GM19351 (cell line): ENCODE results near the gene PELO.
A peak's percentile ranks its signal among the peaks of the same experiment; 100 is the strongest.
"Not testable (repeated sequence)": the region's sequence is repeated elsewhere in the genome, so short reads cannot be mapped to it uniquely, and the experiment has no call there.

Experiments
- ATAC-seq: cut with Tn5 transposase; IDR thresholded peaks from one replicate; pipeline ENCODE4 v1.9.1; 2021; ENCODE audit warnings: mild to moderate bottlenecking, moderate library complexity; ENCODE audit not compliant: unreplicated experiment

The PELO gene, protein sequence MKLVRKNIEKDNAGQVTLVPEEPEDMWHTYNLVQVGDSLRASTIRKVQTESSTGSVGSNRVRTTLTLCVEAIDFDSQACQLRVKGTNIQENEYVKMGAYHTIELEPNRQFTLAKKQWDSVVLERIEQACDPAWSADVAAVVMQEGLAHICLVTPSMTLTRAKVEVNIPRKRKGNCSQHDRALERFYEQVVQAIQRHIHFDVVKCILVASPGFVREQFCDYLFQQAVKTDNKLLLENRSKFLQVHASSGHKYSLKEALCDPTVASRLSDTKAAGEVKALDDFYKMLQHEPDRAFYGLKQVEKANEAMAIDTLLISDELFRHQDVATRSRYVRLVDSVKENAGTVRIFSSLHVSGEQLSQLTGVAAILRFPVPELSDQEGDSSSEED

DNA sequence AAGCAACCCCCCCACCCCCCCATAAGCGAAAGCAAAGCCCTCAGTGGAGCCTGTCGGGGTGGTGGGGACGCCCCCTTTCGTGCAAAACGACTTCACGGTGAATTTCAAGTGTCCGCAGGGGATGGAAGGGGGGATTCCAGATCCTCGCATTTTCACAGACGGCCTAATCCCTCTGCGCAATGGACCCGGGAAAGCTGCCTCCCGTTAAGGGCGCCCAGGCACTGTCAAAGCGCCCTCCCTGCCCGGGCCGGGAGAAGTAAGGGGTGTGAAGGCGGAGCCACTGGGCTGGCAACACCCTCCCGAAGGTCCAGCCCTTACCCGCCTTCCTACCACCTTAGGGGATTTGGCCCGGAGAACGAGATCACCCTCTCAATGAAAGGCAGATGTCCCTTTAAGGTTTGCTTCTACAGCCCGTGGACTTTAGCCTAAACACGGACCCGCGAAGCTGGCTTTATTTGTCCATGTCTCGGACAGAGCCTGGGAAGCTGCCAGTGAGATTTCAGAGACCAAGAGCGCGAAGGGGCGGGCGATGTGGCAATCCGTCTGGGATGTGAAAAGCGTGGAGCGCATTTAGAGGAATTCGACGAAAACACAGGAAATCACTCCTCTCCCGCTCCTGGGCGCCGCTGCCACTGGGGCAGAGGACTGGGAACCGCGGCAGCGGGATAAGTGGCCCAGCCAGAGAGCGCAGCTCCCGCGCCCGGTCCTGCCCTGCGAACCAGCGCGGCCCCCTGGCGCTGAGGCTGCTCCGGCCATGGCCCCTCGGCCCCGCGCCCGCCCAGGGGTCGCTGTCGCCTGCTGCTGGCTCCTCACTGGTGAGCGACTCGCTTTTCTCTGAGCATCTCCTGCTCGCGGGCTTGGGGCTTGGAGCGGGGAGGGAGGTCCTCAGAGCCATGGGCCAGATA, at the start of gene PELO, which contains the start of gene ITGA1:
PELO (plus strand) TSS at position 317 of the 905 bp plus-strand sequence. CDS start 12,479 bp downstream, outside the sequence.
ITGA1 (plus strand) TSS at position 317 of the 905 bp plus-strand sequence; CDS start at position 755, 438 bp downstream.
- ATAC-seq, result peak; percentile 73

DNA sequence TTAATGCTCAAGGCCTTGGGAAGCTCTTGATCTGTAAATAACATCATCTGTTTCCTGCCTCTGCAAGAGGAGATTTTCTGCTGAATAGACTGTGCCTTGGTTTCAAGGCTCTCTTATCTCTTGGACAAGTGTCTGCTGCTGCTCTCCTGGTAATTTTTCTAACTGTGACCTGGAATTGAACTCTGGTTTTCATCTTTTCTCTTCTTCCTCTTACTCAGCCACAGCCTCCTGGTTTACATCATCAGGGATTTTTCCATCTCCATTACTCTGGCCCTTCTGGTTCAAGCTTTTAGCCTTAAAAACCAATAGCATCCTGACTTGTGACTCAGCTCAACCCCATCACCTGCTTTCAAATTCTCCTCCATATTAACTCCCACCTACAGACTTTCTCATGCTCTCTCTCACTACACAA, 49.6 kb upstream of the PELO start:
- ATAC-seq, result peak; percentile 70

DNA sequence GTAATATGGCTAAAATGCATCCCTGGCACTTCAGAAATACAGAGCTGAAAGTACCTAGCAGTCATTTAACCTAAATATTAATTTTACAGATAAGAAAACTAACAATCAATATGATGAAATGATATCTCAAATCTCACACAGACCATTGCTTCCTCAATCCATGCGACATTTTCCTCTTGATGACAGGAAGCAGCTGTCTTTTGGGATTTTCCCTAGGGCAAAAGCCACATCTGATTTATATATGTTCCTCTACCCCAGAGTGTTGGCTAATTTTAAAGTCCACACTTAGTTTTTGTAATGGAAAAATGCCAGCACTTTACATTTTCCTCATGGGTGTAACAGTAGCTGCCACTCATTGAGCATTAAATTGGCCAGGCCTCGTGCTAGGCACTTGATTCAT, 47.7 kb upstream of the PELO start:
- ATAC-seq, result no peak

DNA sequence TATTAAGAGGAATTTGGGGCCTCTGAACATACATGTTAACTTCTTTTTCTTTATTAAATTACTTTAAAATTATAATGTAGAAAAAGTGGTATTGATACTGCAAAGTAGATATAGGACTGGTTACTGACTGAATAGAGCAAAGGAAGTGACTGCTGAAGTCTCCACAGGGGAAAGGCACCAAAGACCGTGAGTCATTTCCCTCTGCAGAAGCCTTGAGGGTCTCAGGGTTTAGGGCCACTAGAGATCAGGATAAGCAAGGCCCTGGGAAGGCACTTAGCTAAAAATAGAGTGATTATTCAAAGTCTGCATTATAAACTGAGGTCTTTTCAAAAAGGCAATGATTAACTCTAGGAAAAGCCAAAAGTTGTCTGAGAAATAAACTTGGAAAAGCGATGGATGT, 44.7 kb upstream of the PELO start:
- ATAC-seq, result no peak

DNA sequence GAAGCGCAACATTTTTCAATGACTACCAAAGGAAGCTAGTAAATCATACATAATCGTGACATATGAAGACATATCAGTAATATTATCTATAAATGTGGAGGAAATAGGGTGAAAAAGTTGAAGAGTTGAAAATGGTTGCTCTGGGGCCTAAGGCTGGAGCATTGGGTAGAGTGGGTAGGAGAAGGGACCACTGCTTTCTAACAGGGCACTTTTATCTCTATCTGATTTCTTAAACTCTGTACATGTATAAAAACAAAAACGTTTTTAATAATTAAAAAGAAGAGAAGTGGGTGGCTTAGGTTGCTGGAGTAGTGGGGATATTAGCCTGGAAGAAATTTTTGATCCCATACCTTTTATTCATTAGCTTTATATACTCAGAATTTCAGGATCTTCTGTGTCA, 44.2 kb upstream of the PELO start:
- no peak for ATAC-seq

DNA sequence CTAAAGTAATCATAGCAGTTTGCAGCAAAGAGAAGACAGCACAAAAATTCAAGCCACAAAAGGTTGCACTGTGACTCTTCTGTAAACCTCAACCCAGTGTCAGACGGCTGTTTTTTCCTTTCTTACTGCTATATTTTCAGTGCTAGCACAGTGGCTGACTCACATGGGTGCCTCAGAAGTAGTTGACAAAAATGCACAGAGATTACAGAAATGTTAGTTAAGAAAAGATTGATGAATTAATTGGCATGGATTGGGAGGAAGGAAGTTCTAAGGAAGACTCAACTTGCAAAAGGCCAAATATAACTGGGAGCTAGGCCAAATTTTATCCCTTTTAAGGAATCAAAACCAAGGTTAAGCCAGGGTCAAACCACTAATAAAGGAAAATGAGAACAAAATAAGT, 43.7 kb upstream of the PELO start:
- peak; percentile 88 for ATAC-seq

DNA sequence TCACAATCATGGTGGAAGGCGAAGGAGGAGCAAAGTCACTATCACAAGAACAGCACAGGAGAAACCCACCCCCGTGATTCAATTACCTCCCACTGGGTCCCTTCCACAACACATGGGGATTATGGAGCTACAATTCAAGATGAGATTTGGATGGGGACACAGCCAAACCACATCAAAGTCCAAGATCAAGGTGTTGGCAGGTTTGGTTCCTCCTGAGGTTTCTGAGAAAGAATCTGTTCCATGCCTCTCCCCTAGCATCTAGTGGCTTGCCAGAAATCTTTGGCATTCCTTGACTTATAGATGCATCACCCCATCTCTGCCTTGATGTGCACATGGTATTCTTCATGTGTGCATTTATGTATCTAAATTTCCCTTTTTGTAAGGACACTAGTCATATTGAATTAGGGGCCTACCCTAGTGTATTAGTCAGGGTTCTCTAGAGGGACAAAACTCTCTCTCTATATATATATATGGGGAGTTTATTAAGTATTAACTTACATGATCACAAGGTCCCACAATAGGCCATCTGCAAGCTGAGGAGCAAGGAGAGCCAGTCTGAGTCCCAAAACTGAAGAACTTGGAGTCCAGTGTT, 42.8 kb upstream of the PELO start:
- ATAC-seq, result not testable (repeated sequence)

DNA sequence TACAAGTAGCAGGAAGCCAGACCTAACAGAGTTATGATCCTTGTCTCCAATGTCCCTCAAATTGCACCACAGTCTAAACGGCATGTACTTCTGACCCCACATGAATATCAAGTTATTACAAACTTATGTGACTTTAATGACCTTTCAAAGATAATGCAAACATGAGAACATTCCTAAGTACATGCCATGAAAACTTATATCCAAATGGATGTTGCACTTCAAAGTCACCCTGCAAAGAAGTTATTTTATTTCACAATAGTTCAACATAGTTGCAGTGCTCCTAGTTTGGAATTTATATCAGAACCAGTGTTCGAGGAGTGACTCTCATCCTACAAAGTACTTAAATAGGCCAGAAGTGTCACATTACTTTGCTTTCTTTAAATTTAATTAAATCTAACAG, 41.2 kb upstream of the PELO start:
- no peak for ATAC-seq

DNA sequence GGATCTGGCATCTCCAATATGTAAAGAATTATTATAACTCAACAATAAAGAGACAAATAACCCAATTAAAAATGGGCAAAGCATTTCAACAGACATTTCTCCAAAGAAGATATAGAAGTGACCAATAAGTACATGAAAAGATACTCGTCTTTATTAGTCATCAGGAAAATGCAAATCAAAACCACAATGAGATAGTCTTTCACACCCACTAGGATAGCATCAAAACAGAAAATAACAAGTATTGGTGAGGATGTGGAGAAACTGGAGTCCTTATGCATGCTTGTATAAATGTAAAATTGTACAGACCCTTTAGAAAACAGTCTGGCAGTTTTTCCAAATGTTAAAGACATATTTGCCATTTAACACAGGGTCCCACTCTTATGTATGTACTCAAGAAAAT, 39.1 kb upstream of the PELO start:
- peak; percentile 54 for ATAC-seq

DNA sequence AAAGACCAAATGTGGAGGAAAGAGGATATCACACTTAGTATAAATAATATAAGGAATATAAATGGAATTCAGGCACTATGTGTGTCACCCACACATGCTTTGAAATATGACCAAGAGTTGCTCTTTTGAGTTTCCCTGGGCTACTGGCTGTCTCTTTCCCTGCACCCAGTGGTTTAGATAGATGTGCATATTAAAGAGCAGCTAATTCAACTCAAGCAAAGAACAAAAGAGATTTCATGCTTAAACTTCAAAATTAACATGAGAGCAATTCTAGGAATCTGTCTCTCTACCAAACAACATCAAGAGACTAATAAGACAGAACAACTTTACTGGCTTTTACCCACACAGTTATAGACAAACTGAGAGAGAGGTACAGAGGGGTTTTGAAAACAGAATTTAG, 38.0 kb upstream of the PELO start:
- ATAC-seq, result no peak

DNA sequence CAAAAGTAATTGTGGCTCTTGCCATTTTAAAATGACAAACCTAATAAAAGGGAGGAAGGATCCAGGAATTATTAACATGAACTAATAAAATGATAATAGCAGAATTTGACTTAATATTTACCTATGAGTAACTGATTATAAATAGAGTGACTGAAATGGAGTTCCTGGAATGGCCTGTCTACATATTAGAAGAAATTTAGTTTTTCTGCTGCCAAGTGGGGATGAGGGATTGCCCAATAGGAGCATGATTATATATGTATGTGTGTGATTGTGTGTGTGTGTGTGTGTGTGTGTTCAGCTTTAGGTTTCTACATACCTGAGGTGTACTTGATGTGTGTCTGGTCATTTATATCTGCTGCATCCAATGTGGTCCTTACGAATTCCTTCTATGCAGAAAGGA, 36.6 kb upstream of the PELO start:
- no peak for ATAC-seq

DNA sequence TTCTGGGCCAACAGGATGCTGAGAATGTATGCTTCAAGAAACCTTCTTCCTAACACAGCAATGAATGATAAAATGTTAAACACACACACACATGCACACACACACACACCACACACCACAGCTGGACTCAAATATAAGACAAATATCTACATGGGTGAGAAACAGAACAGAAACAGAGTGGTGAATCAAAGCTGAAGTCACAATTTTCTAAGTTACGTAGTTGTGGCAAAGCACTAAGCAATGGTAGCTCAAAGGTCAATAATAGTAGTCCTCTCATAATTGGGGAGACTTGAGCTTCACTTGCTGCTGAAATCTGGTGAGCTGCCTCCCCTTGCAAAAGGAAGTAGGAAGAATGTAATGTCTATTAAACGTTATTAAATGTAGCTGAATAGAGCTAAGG, 33.7 kb upstream of the PELO start:
- ATAC-seq, result peak; percentile 80

DNA sequence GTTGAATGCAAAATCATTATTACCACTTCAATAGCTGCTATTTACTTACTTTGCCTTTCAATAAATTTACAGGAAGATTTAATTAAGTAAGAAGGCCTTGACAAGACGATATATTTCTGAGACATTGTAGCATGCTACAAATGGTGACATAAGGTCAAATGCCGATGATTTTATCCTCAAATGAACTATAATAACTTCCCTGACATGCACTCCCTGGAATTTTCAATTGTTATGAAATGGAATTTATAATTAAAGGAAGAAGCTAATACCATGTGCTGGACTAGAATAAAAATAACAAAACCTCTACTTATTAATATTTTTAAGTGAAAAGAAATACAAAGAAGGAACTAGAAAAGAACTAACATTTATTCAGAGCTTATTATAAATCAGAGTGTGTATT, 30.2 kb upstream of the PELO start:
- ATAC-seq, result no peak

DNA sequence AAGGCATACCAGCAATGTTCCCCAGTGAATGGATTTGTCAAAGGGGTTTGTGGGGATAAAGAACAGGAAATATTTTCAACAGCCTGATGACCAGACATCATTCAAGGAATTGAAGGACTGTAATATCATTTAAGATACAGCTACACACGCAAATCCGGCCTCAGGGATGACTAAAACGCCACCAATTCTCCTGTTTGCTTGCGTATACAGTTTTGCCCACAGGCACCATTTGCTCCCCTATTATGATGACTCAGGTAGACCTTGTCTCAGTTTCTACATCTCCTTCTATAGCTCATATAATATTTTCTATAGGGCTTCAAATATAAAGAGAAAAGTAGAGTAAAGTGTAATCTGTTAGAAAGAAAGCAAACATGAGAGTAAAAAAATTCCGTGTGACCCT, 29.7 kb upstream of the PELO start:
- no peak for ATAC-seq

DNA sequence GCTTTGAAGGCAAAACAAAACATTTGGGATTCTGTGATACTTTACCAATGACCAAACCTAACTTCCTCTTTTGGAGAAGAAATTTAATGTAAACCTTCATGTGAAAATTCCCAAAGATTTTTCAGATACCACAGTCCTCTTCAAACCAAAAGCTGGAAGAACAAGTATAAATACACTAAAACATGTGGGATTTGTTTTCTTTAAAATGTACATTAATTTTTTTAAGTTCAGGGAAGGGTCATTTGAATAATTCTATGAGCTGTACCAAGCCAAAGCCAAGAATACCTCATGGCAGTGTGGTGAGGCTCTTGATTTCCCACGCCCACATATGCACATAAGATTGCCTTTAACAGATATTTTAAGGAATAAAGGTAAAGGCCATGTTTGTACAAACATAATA, 28.4 kb upstream of the PELO start:
- ATAC-seq, result no peak

DNA sequence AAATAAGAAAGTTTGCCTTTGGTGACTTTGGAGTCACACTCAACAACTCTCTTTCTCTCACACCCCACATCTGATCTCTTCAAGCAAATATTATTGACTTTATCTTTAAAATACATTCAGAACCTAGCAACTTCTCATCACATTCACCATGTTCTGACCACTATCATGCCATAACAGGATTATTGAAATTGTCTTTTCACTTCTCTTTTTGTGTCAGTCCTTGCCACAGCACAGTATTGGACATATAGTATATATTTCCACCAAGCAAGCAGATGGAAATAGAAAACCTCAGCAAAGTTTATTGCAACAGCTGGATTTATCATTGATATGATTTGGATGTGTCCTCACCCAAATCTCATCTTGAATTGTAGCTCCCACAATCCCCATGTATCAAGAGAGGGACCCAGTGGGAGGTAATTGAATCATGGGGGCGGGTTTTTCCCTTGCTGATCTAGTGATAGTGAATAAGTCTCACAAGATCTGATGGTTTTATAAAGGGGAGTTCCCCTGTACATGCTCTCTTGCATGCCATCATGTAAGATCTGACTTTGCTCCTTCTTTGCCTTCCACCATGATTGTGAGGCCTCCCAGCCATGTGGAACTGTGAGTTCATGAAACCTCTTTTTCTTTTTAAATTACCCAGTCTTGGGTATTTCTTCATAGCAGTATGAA, 26.9 kb upstream of the PELO start:
- ATAC-seq, result peak; percentile 88

DNA sequence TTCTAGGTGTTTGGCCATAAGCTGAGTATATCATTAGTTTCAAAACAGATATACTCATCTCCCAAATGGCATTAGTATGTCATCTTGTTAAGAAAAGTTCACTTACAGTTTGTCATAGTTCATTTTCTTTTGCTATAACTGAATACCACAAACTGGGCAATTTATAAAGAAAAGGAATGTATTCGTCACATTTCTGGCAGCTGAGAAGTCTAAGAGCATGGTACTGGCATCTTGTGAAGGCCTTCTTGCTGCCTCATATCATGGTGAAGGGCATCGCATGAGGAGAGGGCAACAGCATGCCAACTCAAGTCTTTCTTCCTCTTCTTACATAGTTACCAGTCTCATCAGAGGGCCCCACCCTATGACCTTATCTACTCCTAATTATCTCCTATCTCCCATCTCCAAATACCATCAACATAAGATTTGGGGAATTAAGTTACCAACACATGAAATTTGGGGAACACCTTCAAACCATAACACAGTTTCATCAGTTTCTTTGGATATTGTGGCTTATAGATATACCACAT, 20.4 kb upstream of the PELO start:
- ATAC-seq, result no peak

DNA sequence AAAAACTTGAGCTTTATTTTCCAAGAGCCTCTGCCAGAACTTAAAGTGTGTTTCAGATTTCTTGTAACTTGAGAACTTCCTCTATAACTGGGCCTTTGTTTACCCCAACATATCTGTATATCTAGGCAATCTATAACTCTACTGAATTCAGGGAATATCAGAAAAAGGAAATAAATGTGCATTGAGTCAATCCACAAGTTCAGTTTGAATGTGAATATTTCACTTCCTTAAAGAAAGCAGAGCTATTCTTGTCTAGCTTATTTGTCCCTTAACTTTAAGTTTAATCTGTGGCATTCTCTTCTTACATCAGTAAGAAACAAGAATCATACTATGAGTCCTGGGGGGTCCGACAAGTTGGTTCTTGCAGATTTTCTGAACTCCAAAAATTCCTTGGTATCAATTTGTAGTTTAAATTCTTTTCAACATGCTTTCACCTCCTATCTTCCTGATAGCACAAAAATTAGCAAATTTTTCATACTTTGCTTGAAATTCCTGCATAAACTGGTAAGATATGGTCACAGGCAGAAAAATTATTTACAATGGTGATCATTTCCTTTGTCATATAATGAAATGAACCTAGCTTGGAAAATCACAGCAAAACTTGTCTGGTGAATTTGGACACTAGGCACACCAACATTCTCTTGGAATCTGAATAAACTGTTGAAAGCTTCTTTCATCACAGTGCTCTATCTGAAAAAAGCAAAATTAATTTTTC, 19.8 kb upstream of the PELO start:
- peak; percentile 45 for ATAC-seq

DNA sequence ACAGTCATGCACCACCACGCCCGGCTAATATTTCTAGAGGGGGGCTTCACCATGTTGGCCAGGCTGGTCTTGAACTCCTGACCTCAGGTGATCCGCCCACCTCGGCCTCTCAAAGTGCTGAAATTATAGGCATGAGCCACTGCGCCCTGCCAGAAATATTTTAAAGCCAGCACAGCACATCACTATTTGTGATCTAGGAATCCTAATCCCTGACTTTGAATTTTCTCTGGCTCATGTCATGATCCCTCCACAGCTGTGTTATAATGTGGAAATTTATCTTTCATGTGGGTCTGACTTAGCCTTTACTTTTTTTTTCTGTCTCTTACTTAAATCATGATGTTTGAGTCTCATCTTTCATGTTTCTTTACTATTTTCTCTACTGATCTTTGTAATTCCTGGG, 18.7 kb upstream of the PELO start:
- no peak for ATAC-seq
